ENCODE measurements around the gene NEO1. TPM values are rescaled to one million over a fixed set of nuclear protein-coding genes. Genes with fewer than 3 reads are reported as not detected.

Gene NEO1
- polyA plus RNA-seq, 2 of the 4 experiments (the other 2 are of a cell fraction) = 29.1 to 30.3 TPM

- FAIRE-seq = peak; percentile 96
Observed at GRCh38 chr15:73081321-73081958, 29.2 kb downstream of the NEO1 start.

GRCh38 chr15:73082812-73083211 is 30.5 kb downstream of the NEO1 start:
- ATAC-seq (no peak), FAIRE-seq (peak; percentile 72), DNase-seq (ENCODE audit: low read depth in 1 of 2, low spot score in 1 of 2) (no peak)
- Histone ChIP-seq H3K4me2 (no peak overlapping the region), H3K9me3 (no peaks in the 10 kb centered on the region), H3K4me3 (no peak overlapping the region), H3K4me1 (peaks cover 10% of the 10 kb centered on the region), H3K27ac (no peak overlapping the region)
- POLR2A ChIA-PET = no interaction called here
- TF ChIP-seq BCL3 (IDR thresholded peaks at IDR 0.05) (no peak), HOXB13 (CRISPR knock-in tag; IDR thresholded peaks at IDR 0.05; ENCODE audit: low read depth) (no peak), CHD4 (IDR thresholded peaks at IDR 0.05; ENCODE audit: borderline replicate concordance) (no peak), EHF (CRISPR knock-in tag; IDR thresholded peaks at IDR 0.05) (no peak), CHD2 (IDR thresholded peaks at IDR 0.05; ENCODE audit: low read length, partially characterized antibody) (no peak), ZC3H11A (IDR thresholded peaks at IDR 0.05) (no peak), MAFK (IDR thresholded peaks at IDR 0.05; ENCODE audit: partially characterized antibody) (no peak), RNF2 (IDR thresholded peaks at IDR 0.05; ENCODE audit: borderline replicate concordance, low read depth) (no peak), CEBPB (IDR thresholded peaks at IDR 0.05) (no peak), HEYL (CRISPR knock-in tag; IDR thresholded peaks at IDR 0.05) (no peak)
- WGBS (ENCODE audit: missing lambda C conversion rate) = 70% methylated on average over 2 of the region's 2 CpGs
- CTCF ChIA-PET = interaction anchor here (1.0 to 3.8 kb wide), 13 partner anchors 9 to 412 kb away, joined by 3 to 53 read pairs (median 8); no protein-coding TSS in a partner anchor

More at GRCh38 chr15:73081321-73081958, 29.2 kb downstream of the NEO1 start:
- Histone ChIP-seq H3K27ac (no peak overlapping the region), H3K4me2 (no peak overlapping the region), H3K4me1 (peaks cover 10% of the 10 kb centered on the region), H3K9me3 (no peaks in the 10 kb centered on the region), H3K4me3 (no peak overlapping the region)
- ChIA-PET POLR2A (interaction anchor here (0.9 to 1.2 kb wide), 2 partner anchors 29 to 285 kb away, joined by 3 to 4 read pairs; partner anchors contain the start of gene NEO1), CTCF (interaction anchor here (0.6 to 3.8 kb wide), 40 partner anchors 10 to 1722 kb away, joined by 3 to 53 read pairs (median 4); partner anchors contain the start of gene NEO1)
- 30% methylated on average over 3 of the region's 3 CpGs for WGBS (ENCODE audit: missing lambda C conversion rate)
- DNase-seq (ENCODE audit: low read depth in 1 of 2, low spot score in 1 of 2) (peak; percentile 28 to 73), ATAC-seq (peak; percentile 85 to 87; a peak in 5 of 6 replicates)
- TF ChIP-seq HOXB13 (CRISPR knock-in tag; IDR thresholded peaks at IDR 0.05; ENCODE audit: low read depth) = no peak
- TF ChIP-seq SMC3 (IDR thresholded peaks at IDR 0.05) = peak; percentile 97
- no peak for TF ChIP-seq MAFK (IDR thresholded peaks at IDR 0.05; ENCODE audit: partially characterized antibody)
- no peak for TF ChIP-seq CHD4 (IDR thresholded peaks at IDR 0.05; ENCODE audit: borderline replicate concordance)
- TF ChIP-seq, protein P1, sequence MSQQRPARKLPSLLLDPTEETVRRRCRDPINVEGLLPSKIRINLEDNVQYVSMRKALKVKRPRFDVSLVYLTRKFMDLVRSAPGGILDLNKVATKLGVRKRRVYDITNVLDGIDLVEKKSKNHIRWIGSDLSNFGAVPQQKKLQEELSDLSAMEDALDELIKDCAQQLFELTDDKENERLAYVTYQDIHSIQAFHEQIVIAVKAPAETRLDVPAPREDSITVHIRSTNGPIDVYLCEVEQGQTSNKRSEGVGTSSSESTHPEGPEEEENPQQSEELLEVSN (IDR thresholded peaks at IDR 0.05; ENCODE audit: borderline replicate concordance, low read depth) = no peak
- peak; percentile 91 to 93 for TF ChIP-seq RAD21 (conservative IDR thresholded peaks at IDR 0.05 in 1 of 2, IDR thresholded peaks at IDR 0.05 in 1 of 2)
- no peak for TF ChIP-seq NPAS2 (CRISPR knock-in tag; IDR thresholded peaks at IDR 0.05; ENCODE audit: borderline replicate concordance)
- TF ChIP-seq HOXB5 (CRISPR knock-in tag; IDR thresholded peaks at IDR 0.05) = no peak
- TF ChIP-seq, protein P2, sequence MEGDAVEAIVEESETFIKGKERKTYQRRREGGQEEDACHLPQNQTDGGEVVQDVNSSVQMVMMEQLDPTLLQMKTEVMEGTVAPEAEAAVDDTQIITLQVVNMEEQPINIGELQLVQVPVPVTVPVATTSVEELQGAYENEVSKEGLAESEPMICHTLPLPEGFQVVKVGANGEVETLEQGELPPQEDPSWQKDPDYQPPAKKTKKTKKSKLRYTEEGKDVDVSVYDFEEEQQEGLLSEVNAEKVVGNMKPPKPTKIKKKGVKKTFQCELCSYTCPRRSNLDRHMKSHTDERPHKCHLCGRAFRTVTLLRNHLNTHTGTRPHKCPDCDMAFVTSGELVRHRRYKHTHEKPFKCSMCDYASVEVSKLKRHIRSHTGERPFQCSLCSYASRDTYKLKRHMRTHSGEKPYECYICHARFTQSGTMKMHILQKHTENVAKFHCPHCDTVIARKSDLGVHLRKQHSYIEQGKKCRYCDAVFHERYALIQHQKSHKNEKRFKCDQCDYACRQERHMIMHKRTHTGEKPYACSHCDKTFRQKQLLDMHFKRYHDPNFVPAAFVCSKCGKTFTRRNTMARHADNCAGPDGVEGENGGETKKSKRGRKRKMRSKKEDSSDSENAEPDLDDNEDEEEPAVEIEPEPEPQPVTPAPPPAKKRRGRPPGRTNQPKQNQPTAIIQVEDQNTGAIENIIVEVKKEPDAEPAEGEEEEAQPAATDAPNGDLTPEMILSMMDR (IDR thresholded peaks at IDR 0.05) = peak; percentile 92
- no peak for TF ChIP-seq GATA3 (IDR thresholded peaks at IDR 0.05; ENCODE audit: borderline replicate concordance)

- CTCF ChIA-PET = interaction anchor here (0.6 kb wide), 1 partner anchor 397 kb away, joined by 3 read pairs; no protein-coding TSS in a partner anchor
- H3K27ac ChIP-seq = no peak overlapping the region
- TF ChIP-seq TFCP2L1 (CRISPR knock-in tag; IDR thresholded peaks at IDR 0.05) (no peak), KDM1A (IDR thresholded peaks at IDR 0.05; ENCODE audit: low read depth) (no peak), MAZ (IDR thresholded peaks at IDR 0.05; ENCODE audit: borderline replicate concordance, low read depth, low read length) (no peak), ESRRA (IDR thresholded peaks at IDR 0.05; ENCODE audit: borderline replicate concordance, low read length) (no peak), BCL3 (IDR thresholded peaks at IDR 0.05) (no peak), MYC (IDR thresholded peaks at IDR 0.05; ENCODE audit: borderline replicate concordance, low read length) (no peak)
- TF ChIP-seq, protein P3, sequence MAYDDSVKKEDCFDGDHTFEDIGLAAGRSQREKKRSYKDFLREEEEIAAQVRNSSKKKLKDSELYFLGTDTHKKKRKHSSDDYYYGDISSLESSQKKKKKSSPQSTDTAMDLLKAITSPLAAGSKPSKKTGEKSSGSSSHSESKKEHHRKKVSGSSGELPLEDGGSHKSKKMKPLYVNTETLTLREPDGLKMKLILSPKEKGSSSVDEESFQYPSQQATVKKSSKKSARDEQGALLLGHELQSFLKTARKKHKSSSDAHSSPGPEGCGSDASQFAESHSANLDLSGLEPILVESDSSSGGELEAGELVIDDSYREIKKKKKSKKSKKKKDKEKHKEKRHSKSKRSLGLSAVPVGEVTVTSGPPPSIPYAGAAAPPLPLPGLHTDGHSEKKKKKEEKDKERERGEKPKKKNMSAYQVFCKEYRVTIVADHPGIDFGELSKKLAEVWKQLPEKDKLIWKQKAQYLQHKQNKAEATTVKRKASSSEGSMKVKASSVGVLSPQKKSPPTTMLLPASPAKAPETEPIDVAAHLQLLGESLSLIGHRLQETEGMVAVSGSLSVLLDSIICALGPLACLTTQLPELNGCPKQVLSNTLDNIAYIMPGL (CRISPR knock-in tag; IDR thresholded peaks at IDR 0.05; ENCODE audit: borderline replicate concordance) = no peak
- TF ChIP-seq, protein P1 (IDR thresholded peaks at IDR 0.05; ENCODE audit: borderline replicate concordance, low read depth) = no peak
Observed at GRCh38 chr15:73087098-73087497, 34.8 kb downstream of the NEO1 start.

More at GRCh38 chr15:73087098-73087497, 34.8 kb downstream of the NEO1 start:
- no peaks in the 10 kb centered on the region for H3K9me3 ChIP-seq
- POLR2A ChIA-PET = no interaction called here
- FAIRE-seq (no peak), DNase-seq (ENCODE audit: low read depth in 1 of 2, low spot score in 1 of 2) (no peak), ATAC-seq (no peak)
- no peak overlapping the region for H3K4me2 ChIP-seq
- H3K4me3 ChIP-seq = no peak overlapping the region
- no peaks in the 10 kb centered on the region for H3K4me1 ChIP-seq
